ENCODE measurements around the gene STAC3. TPM values are rescaled to one million over a fixed set of nuclear protein-coding genes. Genes with fewer than 3 reads are reported as not detected.

Gene STAC3
- total and polyA plus RNA-seq, 10 of the 15 experiments (the other 5 are each of a cell fraction or from before 2014, with no cell fraction given): 0.49 to 9.9 (median 3.8) TPM

DNA sequence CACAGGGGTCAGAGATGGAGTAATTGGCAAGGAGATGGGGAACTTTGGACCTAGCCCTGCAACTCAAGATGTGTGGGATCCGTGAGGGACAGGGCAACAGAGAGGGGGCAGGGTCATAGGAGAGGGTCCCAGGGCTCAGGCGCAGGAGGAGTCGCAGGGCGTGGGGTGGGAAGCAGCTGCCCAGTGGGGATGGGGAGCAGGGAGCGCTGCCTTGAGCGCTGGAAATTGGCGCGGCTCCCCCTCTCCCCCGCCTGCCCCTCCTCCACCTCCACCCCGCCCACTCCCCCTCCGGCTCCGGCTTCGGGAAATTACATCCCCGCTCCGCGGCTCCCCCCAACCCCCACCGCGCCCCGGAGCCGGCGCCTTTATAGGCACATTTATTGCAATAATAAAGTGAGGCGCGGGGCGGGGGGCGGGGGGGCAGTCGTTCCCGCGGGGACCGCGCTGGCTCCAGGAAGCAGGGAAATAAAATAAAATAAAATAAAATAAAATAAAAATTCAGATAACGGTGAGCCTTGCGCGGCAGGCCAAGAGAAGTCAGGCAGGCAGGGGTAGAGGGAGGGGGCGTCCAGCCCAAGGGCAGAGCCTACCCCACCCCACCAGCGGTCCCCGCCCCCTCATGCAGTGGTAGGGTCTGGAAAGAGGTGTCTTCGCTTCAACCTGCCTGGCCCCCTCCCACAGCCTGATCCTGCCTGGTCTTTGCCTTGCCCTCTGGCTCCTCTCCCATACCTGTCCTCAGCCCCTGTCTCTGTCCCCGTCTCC, 30.8 kb downstream of the STAC3 start:
- FAIRE-seq: no peak
- intact Hi-C loops (cut with micrococcal nuclease; ENCODE audit: unreplicated experiment): no loop called here

More for the DNA sequence above, 30.8 kb downstream of the STAC3 start:
- Histone ChIP-seq H3K4me3 (no peak overlapping the region), H2AFZ (ENCODE audit: control insufficient read depth, low read depth, low read length) (no peak overlapping the region), H3K4me2 (ENCODE audit: control insufficient read depth, insufficient read depth) (no peak overlapping the region), H3K36me3 (ENCODE audit: control insufficient read depth in 2 of 2, insufficient read depth in 2 of 2, low read length in 1 of 2) (no peaks in the 10 kb centered on the region), H3K9me3 (replicated peaks; ENCODE audit: control insufficient read depth, insufficient read depth, low read length) (no peaks in the 10 kb centered on the region), H4K20me1 (ENCODE audit: control insufficient read depth, insufficient read depth) (no peaks in the 10 kb centered on the region), H3K79me2 (ENCODE audit: control insufficient read depth, insufficient read depth, low read length) (no peaks in the 10 kb centered on the region), H3K27ac (ENCODE audit: control insufficient read depth, insufficient read depth) (no peak overlapping the region), H3K4me1 (ENCODE audit: control insufficient read depth, insufficient read depth, low read length) (peaks cover 13% of the 10 kb centered on the region), H3K27me3 (replicated peaks in 1 of 2; ENCODE audit: control insufficient read depth in 2 of 2, insufficient read depth in 2 of 2, low read length in 1 of 2) (peaks cover 34 to 42% of the 10 kb centered on the region in 2 experiments), H3K9ac (ENCODE audit: control insufficient read depth, insufficient read depth, low read length) (no peak overlapping the region)
- in situ Hi-C loops (cut with MboI): no loop called here
- ATAC-seq (no peak), DNase-seq (ENCODE audit: low read depth, low spot score) (no peak)
- TF ChIP-seq, protein P1, sequence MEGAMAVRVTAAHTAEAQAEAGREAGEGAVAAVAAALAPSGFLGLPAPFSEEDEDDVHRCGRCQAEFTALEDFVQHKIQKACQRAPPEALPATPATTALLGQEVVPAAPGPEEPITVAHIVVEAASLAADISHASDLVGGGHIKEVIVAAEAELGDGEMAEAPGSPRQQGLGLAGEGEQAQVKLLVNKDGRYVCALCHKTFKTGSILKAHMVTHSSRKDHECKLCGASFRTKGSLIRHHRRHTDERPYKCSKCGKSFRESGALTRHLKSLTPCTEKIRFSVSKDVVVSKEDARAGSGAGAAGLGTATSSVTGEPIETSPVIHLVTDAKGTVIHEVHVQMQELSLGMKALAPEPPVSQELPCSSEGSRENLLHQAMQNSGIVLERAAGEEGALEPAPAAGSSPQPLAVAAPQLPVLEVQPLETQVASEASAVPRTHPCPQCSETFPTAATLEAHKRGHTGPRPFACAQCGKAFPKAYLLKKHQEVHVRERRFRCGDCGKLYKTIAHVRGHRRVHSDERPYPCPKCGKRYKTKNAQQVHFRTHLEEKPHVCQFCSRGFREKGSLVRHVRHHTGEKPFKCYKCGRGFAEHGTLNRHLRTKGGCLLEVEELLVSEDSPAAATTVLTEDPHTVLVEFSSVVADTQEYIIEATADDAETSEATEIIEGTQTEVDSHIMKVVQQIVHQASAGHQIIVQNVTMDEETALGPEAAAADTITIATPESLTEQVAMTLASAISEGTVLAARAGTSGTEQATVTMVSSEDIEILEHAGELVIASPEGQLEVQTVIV (IDR thresholded peaks at IDR 0.05; ENCODE audit: borderline replicate concordance, partially characterized antibody): no peak
- TF ChIP-seq STAT3 (IDR thresholded peaks at IDR 0.05; ENCODE audit: low read depth, low read length) (no peak), HDGF (IDR thresholded peaks at IDR 0.05) (no peak), HCFC1 (IDR thresholded peaks at IDR 0.05; ENCODE audit: low read length) (no peak), SUZ12 (IDR thresholded peaks at IDR 0.05; ENCODE audit: unreplicated experiment) (peak; percentile 44), TBL1XR1 (IDR thresholded peaks at IDR 0.05; ENCODE audit: low read depth, low read length) (no peak)
- ChIA-PET RAD21 (ENCODE audit: unreplicated experiment) (interaction anchor here (0.9 kb wide), 1 partner anchor 22 kb away, joined by 3 read pairs; no protein-coding TSS in a partner anchor), SMC1A (ENCODE audit: uncharacterized antibody, unreplicated experiment) (interaction anchor here (2.3 kb wide), 1 partner anchor 10 kb away, joined by 10 read pairs; the partner anchor contains the start of gene SHMT2), POLR2A (interaction anchor here (1.1 kb wide), 1 partner anchor 9 kb away, joined by 4 read pairs; the partner anchor contains the start of gene SHMT2), CTCF (interaction anchor here (0.9 to 1.2 kb wide), 2 partner anchors 9 to 22 kb away, joined by 5 to 7 read pairs; partner anchors contain the start of gene SHMT2)
- 5% methylated on average over 24 of the region's 38 CpGs for WGBS (ENCODE audit: insufficient coverage, insufficient replicate concordance, low lambda C conversion rate, missing lambda C conversion rate)
- no TSS peak for BruUV-seq (replicated peaks)

All from GM12878 (cell line).